Nucleus accumbens (tissue), 56 donors: ENCODE results near the gene HMG20A.
A peak's percentile ranks its signal among the peaks of the same experiment; 100 is the strongest.

Experiments
- DNase-seq, 56 donors: peaks; one replicate each; lab custom pipeline; 2025; lab: John Stamatoyannopoulos, UW

The HMG20A gene

GRCh38 chr15:77473328-77473727, 52.6 kb downstream of the HMG20A start:
- DNase-seq: no peak

DNA sequence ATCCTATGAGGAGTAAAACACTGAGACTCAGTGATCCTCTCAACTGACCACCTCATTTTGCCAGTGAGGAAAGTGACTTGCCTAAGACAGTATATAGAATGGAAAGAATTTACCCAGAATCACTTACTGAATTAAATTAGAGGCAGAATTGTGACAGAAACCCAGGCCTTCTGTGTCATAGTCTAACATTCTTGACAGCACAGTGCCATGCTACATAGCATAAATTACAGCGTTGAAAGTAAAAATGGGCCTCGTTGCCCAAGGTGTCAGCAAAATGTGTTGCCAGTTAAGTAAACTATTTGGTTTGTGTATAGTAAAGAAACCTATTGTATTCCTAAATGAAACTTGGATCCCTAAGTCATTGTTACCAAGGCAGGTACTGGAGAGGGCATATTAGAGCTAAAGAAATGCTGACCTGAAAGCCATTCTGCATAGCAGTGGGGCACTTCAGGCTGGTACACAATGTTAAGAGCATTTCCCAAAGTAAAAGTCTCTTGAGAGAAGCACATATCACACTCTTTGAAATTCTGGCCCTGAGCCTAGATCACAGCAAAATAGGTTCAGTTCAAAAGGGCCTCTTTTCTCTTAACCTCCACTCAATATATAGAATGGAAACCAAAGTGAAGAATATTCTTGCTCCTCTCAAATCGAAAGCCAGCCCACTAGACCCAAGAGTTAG, 53.8 kb downstream of the HMG20A start:
- no peak for DNase-seq

GRCh38 chr15:77475001-77475400, 54.3 kb downstream of the HMG20A start:
- DNase-seq: no peak

DNA sequence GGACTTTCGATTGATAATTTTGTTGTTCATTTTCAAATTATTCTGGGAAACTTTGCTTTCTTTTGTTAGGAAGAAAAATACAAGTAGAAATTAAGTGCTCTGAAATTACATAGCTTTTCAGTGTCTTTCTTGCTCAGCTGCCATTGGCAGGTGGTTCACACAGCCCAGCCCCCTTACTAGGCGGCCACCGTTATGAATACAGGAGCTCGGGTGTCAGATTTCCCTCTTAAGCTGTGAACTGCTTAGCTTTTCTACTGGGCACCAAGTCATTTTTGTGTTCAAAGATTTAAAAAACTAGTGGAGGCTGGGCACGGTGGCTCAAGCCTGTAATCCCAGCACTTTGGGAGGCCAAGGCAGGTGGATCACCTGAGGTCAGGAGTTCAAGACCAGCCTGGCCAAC, 55.2 kb downstream of the HMG20A start:
- no peak for DNase-seq

DNA sequence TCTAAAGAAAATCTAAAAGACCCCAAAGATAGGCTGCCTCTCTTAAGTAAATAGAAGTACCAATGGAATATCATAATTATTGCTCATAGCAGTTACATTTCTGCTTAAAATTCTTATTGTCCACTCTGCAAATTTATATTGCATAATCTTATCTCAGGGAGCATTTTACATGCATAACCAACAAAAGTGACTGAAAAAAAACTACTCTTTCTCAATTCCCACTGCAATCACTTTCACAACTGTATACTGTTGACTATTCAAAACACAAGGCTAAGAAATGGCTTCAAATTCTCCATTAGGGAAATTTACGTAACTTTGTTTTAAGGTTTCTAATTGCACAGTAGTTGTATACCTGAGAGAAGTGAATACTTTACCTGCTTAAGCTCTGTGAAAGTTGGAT, 56.3 kb downstream of the HMG20A start:
- no peak for DNase-seq

GRCh38 chr15:77478051-77478450, 57.4 kb downstream of the HMG20A start:
- DNase-seq: no peak

DNA sequence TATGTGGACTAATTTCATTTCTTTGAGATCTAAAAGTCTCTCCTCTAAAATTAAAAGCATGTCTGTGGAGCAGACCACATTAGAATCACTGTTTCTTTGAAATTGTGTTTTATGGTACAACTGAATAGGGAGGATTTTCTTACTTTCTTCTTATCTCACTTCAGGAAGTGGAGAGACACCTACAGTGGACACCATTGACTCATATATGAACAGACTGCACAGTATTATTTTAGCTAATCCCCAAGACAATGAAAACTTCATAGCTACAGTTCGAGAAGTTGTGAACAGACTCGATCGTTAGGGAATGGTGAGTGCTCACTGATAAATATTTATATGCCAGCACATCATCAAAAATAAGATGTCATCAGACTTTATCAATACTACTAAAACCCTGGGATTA, 58.3 kb downstream of the HMG20A start:
- DNase-seq: no peak

DNA sequence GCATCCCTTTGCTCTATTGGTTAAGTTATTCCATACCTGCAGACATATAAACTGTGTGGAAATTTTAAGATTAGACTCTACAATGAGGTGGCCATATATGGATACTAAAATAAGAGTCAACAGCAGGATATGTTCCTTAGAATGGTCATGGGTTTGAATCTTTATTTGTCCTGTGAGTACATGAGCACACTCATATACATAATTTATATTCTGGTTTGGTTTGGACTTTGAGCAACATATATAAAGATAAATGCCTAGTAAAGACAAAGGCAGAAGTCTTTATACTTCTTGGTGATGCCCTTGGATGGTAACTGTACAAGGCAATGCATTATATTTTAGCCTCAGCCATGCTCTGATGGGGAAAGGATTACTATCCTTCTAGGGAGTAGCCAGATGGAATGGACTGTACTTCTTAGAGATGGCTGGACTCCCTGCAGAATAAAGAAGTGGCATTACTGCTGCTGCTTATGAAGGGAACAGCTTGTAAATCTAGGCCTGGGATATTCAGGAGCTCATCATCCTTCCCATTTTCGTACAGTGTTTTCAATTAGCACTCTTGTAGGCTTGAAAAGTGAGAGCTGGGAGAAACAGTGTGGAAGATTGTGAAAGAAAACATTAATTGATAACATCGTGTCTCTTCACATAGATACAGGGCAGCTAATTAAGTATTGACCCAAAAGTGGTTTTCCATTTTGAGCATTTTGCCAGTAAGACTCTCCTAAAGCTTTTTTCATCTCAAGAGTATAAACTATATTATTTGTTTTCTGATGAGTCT, 60.4 kb downstream of the HMG20A start:
- no peak for DNase-seq

DNA sequence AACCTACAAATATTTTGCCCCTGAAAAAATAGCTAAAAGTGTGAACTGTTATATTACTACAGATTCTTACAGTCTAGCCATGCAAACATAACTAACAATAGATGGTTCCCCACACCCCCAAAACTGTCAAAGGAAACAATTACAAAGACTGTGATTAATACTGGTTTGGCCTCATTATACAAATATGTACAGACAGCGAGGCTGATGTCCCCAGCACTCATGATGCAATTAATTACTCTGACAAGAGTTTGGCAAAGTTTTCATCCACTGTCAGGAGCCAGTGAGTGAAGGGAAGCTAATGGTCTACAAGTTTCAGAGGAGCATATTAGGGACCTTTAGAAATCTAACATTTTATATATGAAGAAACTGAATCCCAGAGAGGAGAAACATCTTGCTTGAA, 61.0 kb downstream of the HMG20A start:
- DNase-seq: peak in 1 of 56 donors; percentile 28

- no peak for DNase-seq
Measured at GRCh38 chr15:77482570-77482969, 61.9 kb downstream of the HMG20A start.

DNA sequence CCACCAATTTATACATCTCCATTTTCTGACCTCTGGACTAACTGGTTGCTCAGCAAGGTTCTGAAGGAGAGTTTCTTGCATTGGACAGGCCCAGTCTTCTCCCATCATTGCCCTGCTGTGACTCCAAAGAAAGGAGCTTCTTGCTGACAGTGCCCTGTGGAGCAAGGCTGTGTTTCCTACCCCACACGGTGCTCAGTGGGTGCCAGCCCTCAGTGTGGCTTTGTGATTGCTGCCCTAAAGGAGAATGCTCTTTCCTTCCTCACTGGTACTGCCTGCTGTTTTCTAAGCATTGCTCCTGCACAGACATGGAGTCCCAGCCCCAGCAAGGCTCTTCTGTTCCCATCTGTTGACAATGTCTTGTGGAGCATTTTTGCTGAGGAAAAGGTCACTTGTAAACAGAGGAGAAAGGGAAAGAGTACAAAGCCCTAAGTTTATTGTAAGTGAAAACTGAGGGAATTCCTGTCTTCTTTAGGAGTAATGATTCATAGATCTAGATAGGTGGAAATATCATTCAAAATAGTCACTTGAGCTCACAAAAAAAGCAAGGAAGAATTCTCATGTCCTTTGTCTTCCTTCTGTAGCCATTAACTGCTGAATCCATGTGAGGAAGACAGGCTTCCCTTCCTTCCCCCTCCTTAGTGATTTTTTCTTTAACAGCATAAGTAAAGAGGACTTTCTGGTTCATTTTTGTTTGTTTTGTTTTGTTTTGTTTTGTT, 62.9 kb downstream of the HMG20A start:
- DNase-seq: no peak

GRCh38 chr15:77484994-77485393, 64.3 kb downstream of the HMG20A start:
- no peak for DNase-seq

DNA sequence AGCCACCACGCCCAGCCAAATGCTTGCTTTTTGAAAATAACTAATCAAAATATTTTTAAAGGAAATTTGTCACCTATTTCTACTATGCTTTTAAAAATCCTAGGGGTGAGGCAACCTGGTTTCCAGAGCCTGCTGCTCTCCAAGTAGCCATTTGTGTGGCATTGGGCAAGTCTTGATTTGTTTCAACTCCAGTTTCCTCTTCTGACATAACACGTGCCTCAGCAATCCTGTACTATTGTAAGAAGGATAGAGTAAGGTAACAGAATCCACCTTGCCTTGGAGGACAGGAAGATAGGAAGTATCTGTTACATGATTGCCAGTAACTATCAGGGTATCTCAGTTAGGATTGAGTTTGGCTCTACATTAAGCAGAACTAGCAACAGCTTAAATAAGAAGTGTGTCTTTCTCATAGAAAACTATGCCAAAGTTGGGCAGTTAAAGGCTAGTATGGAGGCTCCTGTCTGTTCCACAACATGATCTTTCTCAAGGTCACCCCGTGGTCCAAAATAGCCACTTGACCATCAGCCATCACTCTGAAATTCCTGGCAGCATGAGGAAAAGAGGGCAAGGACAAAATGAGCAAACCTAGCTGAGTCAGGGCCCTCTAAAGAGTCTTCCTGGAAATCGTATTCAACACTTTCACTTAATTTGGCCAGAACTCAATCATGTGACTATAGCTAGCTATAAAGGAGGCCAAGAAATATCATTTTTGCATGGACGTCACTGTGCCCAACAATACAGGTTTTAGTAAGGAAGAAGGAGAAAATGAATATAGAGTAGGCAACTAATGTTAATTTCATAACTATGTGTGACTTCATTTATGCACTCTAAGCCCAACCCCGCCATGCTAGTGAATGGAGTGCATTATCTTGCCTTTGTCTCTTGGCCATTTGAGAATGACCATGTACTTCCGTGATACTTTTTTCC, 66.1 kb downstream of the HMG20A start:
- no peak for DNase-seq

DNA sequence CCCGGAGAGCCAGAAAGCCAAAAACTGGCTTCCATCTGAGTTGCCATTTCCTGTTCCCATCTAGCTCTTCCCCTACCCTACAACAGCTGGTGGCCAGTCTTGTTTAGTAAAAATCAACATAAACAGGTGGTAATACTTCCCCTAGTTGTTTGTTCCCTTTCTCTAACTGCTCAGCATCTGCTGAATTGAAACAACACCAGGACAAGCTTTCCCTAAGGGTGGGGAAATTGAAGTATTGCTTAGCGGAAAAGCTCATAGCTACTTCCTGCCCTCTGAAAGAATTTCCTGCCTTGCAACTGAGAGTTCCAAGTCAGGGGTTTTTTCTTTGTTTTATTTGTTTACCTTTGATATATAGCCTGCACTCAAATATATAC, 66.8 kb downstream of the HMG20A start:
- DNase-seq: no peak

DNA sequence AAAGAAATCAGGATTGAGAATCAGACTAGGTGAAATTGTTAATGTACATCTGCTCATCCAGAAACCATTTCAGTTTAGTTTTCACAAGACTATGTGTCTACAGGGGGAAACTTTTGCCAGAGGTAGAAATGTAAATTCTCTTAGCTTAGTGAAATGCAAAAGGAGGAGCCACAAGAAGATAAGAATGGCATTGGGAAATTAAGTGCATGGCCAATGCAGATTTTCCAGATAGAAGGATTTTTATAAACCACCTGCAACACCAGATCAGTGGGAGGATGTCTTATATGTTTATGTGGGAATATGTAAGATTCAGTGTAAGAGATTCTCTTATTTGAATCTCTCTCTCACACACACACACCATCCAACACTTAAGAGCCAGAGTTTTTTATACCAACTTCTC, 67.2 kb downstream of the HMG20A start:
- DNase-seq: no peak

- no peak for DNase-seq
Measured at GRCh38 chr15:77489647-77490046, 69.0 kb downstream of the HMG20A start.

- no peak for DNase-seq
Measured at GRCh38 chr15:77493324-77493907, 72.7 kb downstream of the HMG20A start.

GRCh38 chr15:77494073-77494867, 73.6 kb downstream of the HMG20A start:
- no peak for DNase-seq

DNA sequence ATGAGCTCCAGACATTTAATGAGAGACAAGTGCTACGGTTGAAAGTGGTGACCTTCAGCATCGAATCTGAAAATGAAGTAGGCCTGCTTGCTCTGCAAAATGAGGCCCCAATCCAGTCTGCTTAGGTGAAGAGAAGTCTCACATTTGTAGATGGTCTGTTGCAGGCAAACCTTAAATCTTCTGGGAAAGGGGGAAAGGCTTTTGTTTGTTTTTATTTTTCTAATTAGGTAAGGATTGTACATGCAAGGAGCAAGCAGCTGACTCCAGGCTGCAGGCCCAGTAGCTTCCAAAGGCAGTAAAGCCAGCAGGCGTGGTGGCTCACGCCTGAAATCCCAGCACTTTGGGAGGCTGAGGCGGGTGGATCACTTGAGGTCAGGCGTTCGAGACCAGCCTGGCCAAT, 74.3 kb downstream of the HMG20A start:
- no peak for DNase-seq
